HepG2 (cell line): ENCODE results near the gene CREBZF. TPM values are rescaled to one million over a fixed set of nuclear protein-coding genes. Genes with fewer than 3 reads are reported as not detected.

ENCODE experiments used
- HIVEP1 ChIP-seq: sonication (generic); formaldehyde crosslinking; IDR thresholded peaks from 2 replicates; pipeline ENCODE4 v1.4.0; 2020; ENCODE audit warnings: mild to moderate bottlenecking, missing genetic modification reagents
- HOXA3 ChIP-seq: sonication (generic); formaldehyde crosslinking; IDR thresholded peaks from 2 replicates; pipeline ENCODE4 v1.5.0; 2020; ENCODE audit warnings: missing genetic modification reagents
- NFE2 ChIP-seq: sonication (generic); formaldehyde crosslinking; IDR thresholded peaks from 2 replicates; pipeline ENCODE4 v1.4.0; 2020; ENCODE audit warnings: missing genetic modification reagents
- POLR2A ChIP-seq, 2 experiments: IDR thresholded peaks; 2 replicates each; pipeline ENCODE4 v1.6.1; 2011; ENCODE audit warnings: low read depth in 2 of 2, low read length in 2 of 2, mild to moderate bottlenecking in 1 of 2, moderate library complexity in 1 of 2; ENCODE audit not compliant: insufficient read depth in 1 of 2
- ZBTB7B ChIP-seq: sonication (generic); formaldehyde crosslinking; IDR thresholded peaks from 2 replicates; pipeline ENCODE4 v1.4.0; 2020; ENCODE audit warnings: missing genetic modification reagents
- ZNF124 ChIP-seq: sonication (generic); formaldehyde crosslinking; IDR thresholded peaks from 2 replicates; pipeline ENCODE4 v1.4.0; 2020; ENCODE audit warnings: missing genetic modification reagents
- ZNF205 ChIP-seq: IDR thresholded peaks from 2 replicates; pipeline ENCODE4 v1.6.1; 2018; ENCODE audit warnings: missing biosample characterization, missing genetic modification reagents
- ZNF451 ChIP-seq: sonication (generic); formaldehyde crosslinking; IDR thresholded peaks from 2 replicates; pipeline ENCODE4 v1.5.0; 2020; ENCODE audit warnings: mild to moderate bottlenecking, missing genetic modification reagents
- ZNF543 ChIP-seq: sonication (generic); formaldehyde crosslinking; IDR thresholded peaks from 2 replicates; pipeline ENCODE4 v1.4.0; 2020; ENCODE audit warnings: mild to moderate bottlenecking, missing genetic modification reagents
- ZNF724P ChIP-seq: sonication (generic); formaldehyde crosslinking; IDR thresholded peaks from 2 replicates; pipeline ENCODE4 v1.8.0; 2022; ENCODE audit warnings: missing genetic modification reagents, borderline replicate concordance
- ZNF850 ChIP-seq: sonication (generic); formaldehyde crosslinking; conservative IDR thresholded peaks from 2 replicates; pipeline ENCODE4 v1.9.0; 2021; ENCODE audit warnings: mild to moderate bottlenecking, missing genetic modification reagents
- ZSCAN20 ChIP-seq: sonication (generic); formaldehyde crosslinking; IDR thresholded peaks from 2 replicates; pipeline ENCODE4 v1.4.0; 2020; ENCODE audit warnings: missing genetic modification reagents, mild to moderate bottlenecking, borderline replicate concordance
- polyA plus RNA-seq, 8 experiments: library from polyadenylated mRNA; depleted of rRNA in 3 of 8; stranded (reverse) in 7 of 8; unstranded in 1 of 8; fragments of >200 nt; fragmentation: Illumina TruSeq in 4 of 8; extraction: Trizol in 4 of 8; gene quantifications; 2 replicates each; pipeline versions ENCODE4 v1.2.1 to v1.2.3, GENCODE V29; 2011 to 2016; ENCODE audit warnings: low read depth in 4 of 8, missing spikeins in 1 of 8, mixed read lengths in 1 of 8; ENCODE audit not compliant: insufficient read depth in 1 of 8
- total RNA-seq, 5 experiments: library from RNA; depleted of rRNA; stranded (reverse); fragments of >200 nt; fragmentation: Illumina TruSeq; extraction: Trizol; gene quantifications; 2 replicates each; pipeline ENCODE4 v1.2.3, GENCODE V29; 2016; ENCODE audit warnings: low read depth in 1 of 5
- TF ChIP-seq, protein P1 (sequence below), 2 experiments: sonication (generic) in 1 of 2; formaldehyde crosslinking in 1 of 2; IDR thresholded peaks; 2 replicates each; pipeline versions ENCODE4 v1.4.0 to v1.6.1; 2016 to 2020; ENCODE audit warnings: borderline replicate concordance in 1 of 2, low read depth in 1 of 2, mild to moderate bottlenecking in 1 of 2, missing genetic modification reagents in 1 of 2
- TF ChIP-seq, protein P2 (sequence below): sonication (generic); formaldehyde crosslinking; IDR thresholded peaks from 2 replicates; pipeline ENCODE4 v1.5.0; 2020; ENCODE audit warnings: mild to moderate bottlenecking, missing genetic modification reagents, borderline replicate concordance

Gene CREBZF
- total and polyA plus RNA-seq, 2 of the 13 experiments (the other 11 are each of a cell fraction or from before 2014, with no cell fraction given), result 30.6 to 43.1 TPM

DNA sequence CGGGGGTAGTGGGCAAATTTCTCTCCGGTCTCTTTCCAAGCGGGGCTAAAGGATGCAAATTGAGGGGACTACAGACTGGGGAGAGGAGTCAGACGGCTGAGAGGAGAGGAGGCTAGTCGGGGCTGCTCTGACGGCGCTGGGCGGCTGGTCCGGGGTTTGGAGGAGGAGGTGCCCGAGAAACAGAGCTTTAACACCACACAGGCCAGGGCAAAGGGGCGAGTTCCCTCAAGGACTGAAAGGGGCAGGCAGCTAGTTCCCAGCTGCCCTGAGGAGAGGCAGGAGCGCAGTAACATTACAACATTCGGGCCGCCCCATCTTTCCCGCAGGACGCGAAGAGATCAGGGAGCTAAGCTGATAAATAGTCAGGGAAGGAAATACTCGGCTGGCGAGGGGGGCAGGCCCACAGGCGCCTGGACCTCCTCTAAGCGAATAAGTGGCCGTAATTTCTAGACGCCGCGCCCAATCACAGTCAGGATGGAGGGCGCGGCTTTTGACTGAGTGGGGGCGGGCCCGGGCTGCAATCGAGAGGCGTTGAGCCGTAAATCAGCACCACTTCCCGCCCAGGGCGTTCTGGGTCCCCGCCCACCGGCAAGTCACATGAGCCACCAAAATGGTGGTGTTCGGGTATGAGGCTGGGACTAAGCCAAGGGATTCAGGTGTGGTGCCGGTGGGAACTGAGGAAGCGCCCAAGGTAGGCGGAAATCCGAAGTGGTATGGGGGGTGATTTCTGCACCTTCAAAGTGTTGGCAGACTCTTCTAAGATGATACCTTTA is 36.7 kb downstream of the CREBZF start, which contains the start of gene TMEM126B (continued):
- TF ChIP-seq, protein P1, sequence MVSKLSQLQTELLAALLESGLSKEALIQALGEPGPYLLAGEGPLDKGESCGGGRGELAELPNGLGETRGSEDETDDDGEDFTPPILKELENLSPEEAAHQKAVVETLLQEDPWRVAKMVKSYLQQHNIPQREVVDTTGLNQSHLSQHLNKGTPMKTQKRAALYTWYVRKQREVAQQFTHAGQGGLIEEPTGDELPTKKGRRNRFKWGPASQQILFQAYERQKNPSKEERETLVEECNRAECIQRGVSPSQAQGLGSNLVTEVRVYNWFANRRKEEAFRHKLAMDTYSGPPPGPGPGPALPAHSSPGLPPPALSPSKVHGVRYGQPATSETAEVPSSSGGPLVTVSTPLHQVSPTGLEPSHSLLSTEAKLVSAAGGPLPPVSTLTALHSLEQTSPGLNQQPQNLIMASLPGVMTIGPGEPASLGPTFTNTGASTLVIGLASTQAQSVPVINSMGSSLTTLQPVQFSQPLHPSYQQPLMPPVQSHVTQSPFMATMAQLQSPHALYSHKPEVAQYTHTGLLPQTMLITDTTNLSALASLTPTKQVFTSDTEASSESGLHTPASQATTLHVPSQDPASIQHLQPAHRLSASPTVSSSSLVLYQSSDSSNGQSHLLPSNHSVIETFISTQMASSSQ (IDR thresholded peaks at IDR 0.05; ENCODE audit: low read depth), result no peak
- TF ChIP-seq, protein P1 (CRISPR knock-in tag; IDR thresholded peaks at IDR 0.05; ENCODE audit: borderline replicate concordance), result no peak
- TF ChIP-seq ZNF451 (CRISPR knock-in tag) (no peak), ZNF543 (CRISPR knock-in tag) (peak; percentile 71; the same call in 1 of the 2 replicates), ZNF205 (CRISPR knock-in tag) (no peak), ZNF724P (CRISPR knock-in tag) (no peak), ZSCAN20 (CRISPR knock-in tag) (no peak), ZNF850 (CRISPR knock-in tag) (no peak; the same call in 1 of the 2 replicates), HIVEP1 (CRISPR knock-in tag) (no peak; the same call in 1 of the 2 replicates), NFE2 (no peak), ZBTB7B (CRISPR knock-in tag) (no peak; the same call in 1 of the 2 replicates), ZNF124 (peak; percentile 84), HOXA3 (CRISPR knock-in tag) (peak; percentile 80), POLR2A (IDR thresholded peaks at IDR 0.05; ENCODE audit: insufficient read depth in 1 of 2, low read depth in 2 of 2, low read length in 2 of 2) (peak; percentile 87 to 93)
- TF ChIP-seq, protein P2, sequence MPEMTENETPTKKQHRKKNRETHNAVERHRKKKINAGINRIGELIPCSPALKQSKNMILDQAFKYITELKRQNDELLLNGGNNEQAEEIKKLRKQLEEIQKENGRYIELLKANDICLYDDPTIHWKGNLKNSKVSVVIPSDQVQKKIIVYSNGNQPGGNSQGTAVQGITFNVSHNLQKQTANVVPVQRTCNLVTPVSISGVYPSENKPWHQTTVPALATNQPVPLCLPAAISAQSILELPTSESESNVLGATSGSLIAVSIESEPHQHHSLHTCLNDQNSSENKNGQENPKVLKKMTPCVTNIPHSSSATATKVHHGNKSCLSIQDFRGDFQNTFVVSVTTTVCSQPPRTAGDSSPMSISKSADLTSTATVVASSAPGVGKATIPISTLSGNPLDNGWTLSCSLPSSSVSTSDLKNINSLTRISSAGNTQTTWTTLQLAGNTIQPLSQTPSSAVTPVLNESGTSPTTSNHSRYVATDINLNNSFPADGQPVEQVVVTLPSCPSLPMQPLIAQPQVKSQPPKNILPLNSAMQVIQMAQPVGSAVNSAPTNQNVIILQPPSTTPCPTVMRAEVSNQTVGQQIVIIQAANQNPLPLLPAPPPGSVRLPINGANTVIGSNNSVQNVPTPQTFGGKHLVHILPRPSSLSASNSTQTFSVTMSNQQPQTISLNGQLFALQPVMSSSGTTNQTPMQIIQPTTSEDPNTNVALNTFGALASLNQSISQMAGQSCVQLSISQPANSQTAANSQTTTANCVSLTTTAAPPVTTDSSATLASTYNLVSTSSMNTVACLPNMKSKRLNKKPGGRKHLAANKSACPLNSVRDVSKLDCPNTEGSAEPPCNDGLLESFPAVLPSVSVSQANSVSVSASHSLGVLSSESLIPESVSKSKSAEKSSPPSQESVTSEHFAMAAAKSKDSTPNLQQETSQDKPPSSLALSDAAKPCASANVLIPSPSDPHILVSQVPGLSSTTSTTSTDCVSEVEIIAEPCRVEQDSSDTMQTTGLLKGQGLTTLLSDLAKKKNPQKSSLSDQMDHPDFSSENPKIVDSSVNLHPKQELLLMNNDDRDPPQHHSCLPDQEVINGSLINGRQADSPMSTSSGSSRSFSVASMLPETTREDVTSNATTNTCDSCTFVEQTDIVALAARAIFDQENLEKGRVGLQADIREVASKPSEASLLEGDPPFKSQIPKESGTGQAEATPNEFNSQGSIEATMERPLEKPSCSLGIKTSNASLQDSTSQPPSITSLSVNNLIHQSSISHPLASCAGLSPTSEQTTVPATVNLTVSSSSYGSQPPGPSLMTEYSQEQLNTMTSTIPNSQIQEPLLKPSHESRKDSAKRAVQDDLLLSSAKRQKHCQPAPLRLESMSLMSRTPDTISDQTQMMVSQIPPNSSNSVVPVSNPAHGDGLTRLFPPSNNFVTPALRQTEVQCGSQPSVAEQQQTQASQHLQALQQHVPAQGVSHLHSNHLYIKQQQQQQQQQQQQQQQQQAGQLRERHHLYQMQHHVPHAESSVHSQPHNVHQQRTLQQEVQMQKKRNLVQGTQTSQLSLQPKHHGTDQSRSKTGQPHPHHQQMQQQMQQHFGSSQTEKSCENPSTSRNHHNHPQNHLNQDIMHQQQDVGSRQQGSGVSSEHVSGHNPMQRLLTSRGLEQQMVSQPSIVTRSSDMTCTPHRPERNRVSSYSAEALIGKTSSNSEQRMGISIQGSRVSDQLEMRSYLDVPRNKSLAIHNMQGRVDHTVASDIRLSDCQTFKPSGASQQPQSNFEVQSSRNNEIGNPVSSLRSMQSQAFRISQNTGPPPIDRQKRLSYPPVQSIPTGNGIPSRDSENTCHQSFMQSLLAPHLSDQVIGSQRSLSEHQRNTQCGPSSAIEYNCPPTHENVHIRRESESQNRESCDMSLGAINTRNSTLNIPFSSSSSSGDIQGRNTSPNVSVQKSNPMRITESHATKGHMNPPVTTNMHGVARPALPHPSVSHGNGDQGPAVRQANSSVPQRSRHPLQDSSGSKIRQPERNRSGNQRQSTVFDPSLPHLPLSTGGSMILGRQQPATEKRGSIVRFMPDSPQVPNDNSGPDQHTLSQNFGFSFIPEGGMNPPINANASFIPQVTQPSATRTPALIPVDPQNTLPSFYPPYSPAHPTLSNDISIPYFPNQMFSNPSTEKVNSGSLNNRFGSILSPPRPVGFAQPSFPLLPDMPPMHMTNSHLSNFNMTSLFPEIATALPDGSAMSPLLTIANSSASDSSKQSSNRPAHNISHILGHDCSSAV (CRISPR knock-in tag), result no peak
